ENCODE results near the gene CTRL.

DNA sequence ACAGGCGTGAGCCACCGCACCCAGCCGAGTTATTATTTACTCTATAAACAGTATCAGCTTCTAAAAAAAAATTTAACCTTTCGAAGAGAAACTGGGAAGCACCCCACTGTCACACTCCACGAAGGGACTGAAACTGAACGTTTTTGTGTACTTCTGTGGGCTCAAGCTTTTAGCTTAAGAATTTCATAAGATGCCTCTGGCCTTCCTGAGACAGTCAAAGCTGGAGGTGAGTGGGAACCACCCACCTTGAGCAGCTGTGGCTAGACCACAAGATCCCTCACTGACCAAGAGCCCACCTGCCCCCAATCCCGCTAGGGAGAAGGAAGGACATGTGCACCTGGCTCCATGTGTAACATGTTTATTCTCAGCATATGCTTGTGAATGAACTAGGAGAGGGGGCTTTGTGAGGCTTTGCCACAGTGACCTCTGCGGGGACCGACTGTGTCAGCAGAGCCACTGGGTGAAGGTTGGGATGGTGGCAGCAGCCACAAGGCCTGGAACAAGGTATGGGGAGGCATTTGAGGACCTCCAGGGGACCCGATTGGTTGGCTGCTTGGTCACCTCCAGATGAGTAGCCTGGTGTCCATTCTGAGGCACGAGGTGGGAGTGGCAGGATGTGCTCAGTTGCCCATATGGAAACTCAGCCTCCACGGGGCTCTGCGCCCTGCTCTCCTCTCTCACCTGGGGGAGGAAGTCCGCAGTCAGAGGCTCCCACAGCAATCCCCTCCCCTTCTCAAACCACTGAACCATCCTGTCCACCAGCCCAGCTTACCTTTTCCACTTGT lies 43.9 kb upstream of the CTRL start:
- TF ChIP-seq, protein P1, sequence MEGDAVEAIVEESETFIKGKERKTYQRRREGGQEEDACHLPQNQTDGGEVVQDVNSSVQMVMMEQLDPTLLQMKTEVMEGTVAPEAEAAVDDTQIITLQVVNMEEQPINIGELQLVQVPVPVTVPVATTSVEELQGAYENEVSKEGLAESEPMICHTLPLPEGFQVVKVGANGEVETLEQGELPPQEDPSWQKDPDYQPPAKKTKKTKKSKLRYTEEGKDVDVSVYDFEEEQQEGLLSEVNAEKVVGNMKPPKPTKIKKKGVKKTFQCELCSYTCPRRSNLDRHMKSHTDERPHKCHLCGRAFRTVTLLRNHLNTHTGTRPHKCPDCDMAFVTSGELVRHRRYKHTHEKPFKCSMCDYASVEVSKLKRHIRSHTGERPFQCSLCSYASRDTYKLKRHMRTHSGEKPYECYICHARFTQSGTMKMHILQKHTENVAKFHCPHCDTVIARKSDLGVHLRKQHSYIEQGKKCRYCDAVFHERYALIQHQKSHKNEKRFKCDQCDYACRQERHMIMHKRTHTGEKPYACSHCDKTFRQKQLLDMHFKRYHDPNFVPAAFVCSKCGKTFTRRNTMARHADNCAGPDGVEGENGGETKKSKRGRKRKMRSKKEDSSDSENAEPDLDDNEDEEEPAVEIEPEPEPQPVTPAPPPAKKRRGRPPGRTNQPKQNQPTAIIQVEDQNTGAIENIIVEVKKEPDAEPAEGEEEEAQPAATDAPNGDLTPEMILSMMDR (IDR thresholded peaks at IDR 0.05): no peak
- TF ChIP-seq POLR2A (IDR thresholded peaks at IDR 0.05): no peak
